ENCODE results near the gene PITPNM3.

The PITPNM3 gene

GRCh38 chr17:6476076-6476809, 80.1 kb downstream of the PITPNM3 start:
- DNase-seq = no peak

- no peak for DNase-seq
Measured at GRCh38 chr17:6475411-6475810, 80.9 kb downstream of the PITPNM3 start.

- DNase-seq = no peak
Measured at GRCh38 chr17:6474906-6475305, 81.4 kb downstream of the PITPNM3 start.

GRCh38 chr17:6474376-6474775, 82.0 kb downstream of the PITPNM3 start:
- DNase-seq = no peak

- no peak for DNase-seq
Measured at GRCh38 chr17:6473128-6473767, 83.1 kb downstream of the PITPNM3 start.

- no peak for DNase-seq
Measured at GRCh38 chr17:6472517-6472916, 83.8 kb downstream of the PITPNM3 start.

- no peak for DNase-seq
Measured at GRCh38 chr17:6471531-6472465, 84.6 kb downstream of the PITPNM3 start.

GRCh38 chr17:6470751-6471521, 85.4 kb downstream of the PITPNM3 start:
- no peak for DNase-seq

- no peak for DNase-seq
Measured at GRCh38 chr17:6470146-6470718, 86.1 kb downstream of the PITPNM3 start.

GRCh38 chr17:6468051-6468790, 88.1 kb downstream of the PITPNM3 start:
- DNase-seq = no peak

GRCh38 chr17:6467567-6467966, 88.8 kb downstream of the PITPNM3 start:
- DNase-seq = no peak

- no peak for DNase-seq
Measured at GRCh38 chr17:6465206-6466003, 91.0 kb downstream of the PITPNM3 start.

GRCh38 chr17:6464446-6465041, 91.8 kb downstream of the PITPNM3 start:
- DNase-seq = no peak

GRCh38 chr17:6463616-6464445, 92.5 kb downstream of the PITPNM3 start:
- no peak for DNase-seq

- no peak for DNase-seq
Measured at GRCh38 chr17:6462692-6463091, 93.7 kb downstream of the PITPNM3 start.

- no peak for DNase-seq
Measured at GRCh38 chr17:6461792-6462524, 94.4 kb downstream of the PITPNM3 start.

GRCh38 chr17:6461246-6461645, 95.1 kb downstream of the PITPNM3 start:
- DNase-seq = no peak

- no peak for DNase-seq
Measured at GRCh38 chr17:6460531-6461161, 95.7 kb downstream of the PITPNM3 start.
